HG02870 (cell line): ENCODE results near the gene BLID.

Source experiments
- ATAC-seq: cut with Tn5 transposase; IDR thresholded peaks from one replicate; pipeline ENCODE4 v1.9.1; 2021; ENCODE audit warnings: mild to moderate bottlenecking, moderate library complexity; ENCODE audit not compliant: unreplicated experiment

BLID gene

DNA sequence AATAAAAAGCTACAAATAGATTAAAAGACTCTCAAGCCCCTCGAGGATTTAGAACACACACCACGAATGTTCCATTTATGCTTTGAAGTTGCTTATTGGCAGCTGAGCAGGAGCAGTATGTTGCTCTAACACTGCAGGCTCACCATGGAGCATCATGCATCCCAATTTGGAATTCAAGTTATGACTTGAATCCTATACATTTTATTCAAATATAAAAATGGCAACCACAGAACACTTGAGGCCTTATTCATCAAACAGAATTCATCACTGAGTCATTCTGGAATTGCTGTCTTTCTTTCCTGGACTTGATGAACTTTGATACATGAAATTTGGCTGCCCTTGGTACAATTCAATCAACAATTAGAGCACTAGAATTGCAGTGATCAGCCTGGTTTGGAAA lies 24.5 kb upstream of the BLID start:
- no peak for ATAC-seq

GRCh38 chr11:122139595-122139866 lies 23.5 kb upstream of the BLID start:
- ATAC-seq = no peak

DNA sequence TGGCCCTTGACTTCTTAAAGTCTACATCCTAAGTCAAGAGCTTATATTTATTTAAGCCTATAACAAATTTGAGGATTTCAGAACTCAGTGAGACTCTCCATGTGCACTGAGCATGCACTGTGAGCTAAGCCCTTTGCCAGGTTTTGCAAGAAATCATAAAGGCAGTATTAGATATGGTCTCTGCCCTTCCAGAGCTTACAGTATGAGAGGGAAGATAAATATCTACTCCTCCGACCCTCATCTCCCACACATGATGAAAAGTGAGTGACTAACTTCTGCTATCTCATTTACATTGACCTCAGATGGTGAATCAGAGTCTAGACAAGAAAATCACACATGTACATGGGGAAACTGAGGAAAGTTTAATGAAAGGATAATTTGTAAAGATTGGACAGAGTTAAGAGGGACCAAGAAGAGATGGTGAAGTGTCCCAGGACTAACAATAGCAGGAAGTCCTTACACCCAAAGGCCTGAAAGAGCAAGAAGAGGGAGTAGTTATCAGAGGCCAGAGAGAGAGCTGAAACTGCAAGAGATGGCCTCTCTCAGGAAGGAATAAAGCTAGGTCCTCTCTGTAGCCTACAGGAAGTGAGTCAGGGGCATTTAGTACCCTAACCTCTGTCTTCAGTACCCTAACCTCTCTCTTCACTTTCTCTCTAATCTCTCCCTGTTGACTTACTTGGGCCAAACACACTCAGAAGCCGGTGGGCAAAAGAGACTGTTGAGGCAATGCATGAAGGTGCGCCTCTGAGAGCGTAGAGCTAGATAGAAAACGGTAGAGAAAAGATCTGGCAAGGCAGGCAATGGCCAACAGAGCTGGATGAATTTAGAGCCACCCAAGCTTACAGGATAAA lies 23.0 kb upstream of the BLID start:
- ATAC-seq = no peak

GRCh38 chr11:122137078-122137793 lies 21.2 kb upstream of the BLID start:
- ATAC-seq = no peak

- no peak for ATAC-seq
Observed at GRCh38 chr11:122131126-122131525, 15.1 kb upstream of the BLID start.

DNA sequence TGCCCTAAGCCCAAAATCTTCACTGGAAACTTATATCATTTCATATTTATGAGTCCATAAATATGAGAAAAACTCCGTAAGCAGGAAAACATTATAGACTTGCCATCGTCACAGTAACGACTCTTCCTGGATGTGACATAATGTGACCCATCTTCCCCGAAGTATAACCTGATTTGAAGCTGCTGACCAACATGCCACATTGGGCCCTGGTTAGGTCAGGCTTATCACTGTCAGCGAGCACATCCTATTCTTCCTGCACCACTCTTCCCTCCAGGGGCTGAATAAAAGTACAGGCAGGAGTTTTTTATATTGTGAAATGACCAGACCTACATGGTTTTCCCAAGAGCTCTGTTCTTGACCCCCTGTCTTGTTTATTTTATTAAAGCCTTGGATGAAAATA lies 12.1 kb upstream of the BLID start:
- no peak for ATAC-seq

GRCh38 chr11:122127020-122127419 lies 11.0 kb upstream of the BLID start:
- no peak for ATAC-seq

GRCh38 chr11:122126024-122126688 lies 10.1 kb upstream of the BLID start:
- ATAC-seq = no peak

DNA sequence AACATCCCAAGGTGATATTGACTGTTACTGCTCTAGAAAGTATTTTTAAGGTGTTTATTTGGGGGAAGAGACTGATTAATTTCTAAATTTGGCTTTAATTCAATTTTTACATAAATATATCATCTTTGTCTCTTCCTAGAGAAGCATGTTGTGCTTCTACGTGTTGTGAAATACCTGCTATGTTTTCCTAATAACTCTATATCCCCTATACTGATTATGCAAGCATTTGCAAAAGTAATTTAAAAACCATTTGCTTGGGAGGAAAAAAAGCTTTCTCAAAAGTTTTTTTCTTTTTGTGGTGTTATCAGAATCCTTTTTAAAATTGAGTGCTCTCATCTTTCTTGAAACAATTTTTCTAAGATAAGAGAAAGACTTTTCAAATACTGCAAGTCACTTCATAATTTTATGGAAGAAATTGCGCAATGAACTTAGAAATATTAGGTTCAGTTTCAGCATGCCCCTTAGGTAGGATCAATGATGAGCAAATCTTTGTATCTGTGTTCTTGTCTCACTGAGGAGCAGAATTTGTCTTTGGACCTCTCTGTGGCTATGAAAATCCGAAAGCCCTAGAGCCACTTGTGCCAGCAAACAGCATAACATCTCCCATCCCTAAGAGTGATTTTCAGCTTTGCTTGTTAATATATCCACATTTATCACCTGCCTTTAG lies 7.4 kb upstream of the BLID start:
- ATAC-seq = no peak

- ATAC-seq = no peak
Observed at GRCh38 chr11:122122179-122122578, 6.2 kb upstream of the BLID start.

DNA sequence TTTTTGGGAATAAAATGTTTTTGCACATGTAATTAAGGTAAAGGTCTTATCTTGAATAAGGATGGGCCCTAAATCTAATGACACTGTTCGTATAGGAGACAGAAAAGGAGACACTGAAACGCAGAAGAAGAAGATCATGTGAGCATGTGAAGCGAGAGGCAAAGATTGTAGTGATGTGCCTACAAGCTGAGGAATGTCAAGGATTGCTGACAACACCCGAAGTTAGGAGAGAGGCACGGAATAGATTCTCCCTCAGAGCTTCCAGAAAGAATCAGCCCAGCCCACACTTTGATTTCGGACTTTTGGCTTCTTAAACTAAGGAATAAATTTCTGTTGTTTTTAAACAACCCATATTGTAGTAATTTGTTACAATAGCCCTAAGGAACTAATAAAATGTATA lies 4.1 kb upstream of the BLID start:
- ATAC-seq = no peak

DNA sequence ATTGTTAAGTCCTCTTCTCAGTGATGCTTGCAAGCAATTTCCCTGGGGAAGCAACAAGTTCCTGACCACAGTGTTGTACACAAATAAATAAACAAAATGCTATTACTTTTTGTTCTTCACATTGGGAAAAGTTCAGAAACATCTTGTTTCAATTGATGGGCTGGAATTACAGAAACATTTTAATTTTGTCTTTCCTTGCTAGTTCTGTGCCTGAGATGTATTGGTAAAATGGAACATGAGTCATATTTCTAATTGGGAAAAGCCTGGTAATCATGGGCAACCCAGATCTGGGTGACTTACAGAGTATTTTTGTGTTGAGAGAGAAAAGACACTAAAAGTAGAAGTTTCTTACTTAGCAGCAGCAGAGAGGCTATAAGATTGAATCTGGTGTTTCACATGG lies 576 bp upstream of the BLID start:
- ATAC-seq = no peak

- no peak for ATAC-seq
Observed at GRCh38 chr11:122114976-122115375, 1.0 kb downstream of the BLID start.

- ATAC-seq = no peak
Observed at GRCh38 chr11:122113836-122114825, 1.9 kb downstream of the BLID start.

- no peak for ATAC-seq
Observed at GRCh38 chr11:122112470-122113365, 3.3 kb downstream of the BLID start.

- no peak for ATAC-seq
Observed at GRCh38 chr11:122109932-122110331, 6.1 kb downstream of the BLID start.

DNA sequence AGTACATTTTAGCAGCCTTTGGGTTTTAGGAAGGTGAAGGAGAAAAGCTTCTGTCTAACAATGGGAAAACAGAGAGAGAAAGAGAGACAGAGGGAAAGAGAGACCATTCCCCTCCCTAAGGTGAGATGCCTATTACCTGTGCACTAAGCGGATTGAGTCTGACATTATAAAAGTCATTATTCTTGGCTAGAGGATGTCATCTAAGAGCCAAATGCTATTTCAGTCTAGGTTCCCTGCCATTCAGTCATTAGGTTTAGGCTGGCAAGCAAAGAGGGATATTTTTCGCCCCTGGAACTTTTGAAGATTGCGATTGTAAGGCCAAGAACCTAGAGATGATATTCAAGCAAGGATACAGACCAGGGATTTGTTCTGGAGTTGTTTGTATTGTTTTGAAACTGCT lies 7.2 kb downstream of the BLID start:
- ATAC-seq = no peak

DNA sequence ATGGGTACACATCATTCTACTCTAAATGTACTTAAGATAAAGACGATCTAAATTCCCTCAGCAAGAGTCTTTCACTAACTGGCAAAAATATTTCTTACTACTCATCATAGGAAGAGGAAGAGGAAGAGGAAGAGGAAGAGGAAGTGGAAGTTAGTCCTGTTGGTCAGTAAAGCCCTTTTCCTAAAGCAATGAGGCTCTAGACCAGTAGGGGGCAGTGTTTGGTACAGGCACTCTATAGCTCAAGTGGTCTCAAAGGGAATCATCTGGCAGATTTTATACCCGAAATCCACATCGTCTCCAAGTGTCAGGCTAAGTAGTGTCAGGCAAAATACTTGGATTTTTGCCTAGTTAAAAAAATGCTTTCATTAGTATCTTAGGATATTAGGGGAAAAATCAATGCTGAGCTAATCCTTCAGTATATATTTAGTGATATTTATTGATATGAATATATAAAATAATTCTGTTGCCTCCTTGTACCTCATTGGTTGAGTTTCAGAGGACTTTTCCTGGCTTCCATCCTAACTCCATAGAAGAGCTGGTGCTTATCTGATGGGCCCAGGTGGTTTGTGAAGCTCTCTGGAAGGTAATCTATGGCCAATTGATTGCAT lies 7.7 kb downstream of the BLID start:
- ATAC-seq = no peak

DNA sequence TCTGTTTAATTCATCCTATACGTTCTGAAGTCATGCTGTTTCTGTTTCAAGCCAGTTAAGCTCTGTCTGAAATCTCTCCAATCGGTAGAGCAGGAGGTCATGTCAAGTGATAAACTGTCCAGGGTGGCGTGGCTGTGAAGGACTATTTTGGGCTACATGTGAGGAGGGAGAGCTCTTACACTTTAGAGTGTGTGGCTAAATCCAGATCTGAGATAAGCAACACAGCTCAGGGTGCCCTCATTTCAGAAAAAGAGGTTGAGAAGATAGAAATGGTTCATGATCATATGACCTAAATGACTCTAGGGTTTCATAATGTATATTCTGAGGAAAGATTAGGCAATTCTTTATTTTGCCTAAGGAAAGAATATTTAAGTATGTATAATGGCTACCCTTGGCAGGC lies 8.4 kb downstream of the BLID start:
- no peak for ATAC-seq
